Prostate gland (tissue), 2 donors: Measurements from ENCODE around the gene LNPEP. TPM values are rescaled to one million over a fixed set of nuclear protein-coding genes. Genes with fewer than 3 reads are reported as not detected.

ENCODE experiments used
- DNase-seq: peaks from one replicate; pipeline ENCODE4 v3.0.0-alpha.2; 2019; ENCODE audit warnings: low spot score
- H3K27ac ChIP-seq, 2 donors: fragments of 200-600 bp; sonication (generic); 2 replicates each; pipeline ENCODE4 v1.5.1; 2017 to 2019
- H3K27me3 ChIP-seq: fragments of 200-600 bp; sonication (generic); replicated peaks from 2 replicates; pipeline ENCODE4 v1.5.1; 2019; ENCODE audit not compliant: insufficient read depth
- H3K36me3 ChIP-seq, 2 donors: fragments of 200-600 bp; sonication (generic); 1 replicate in 1 of 2; 2 replicates in 1 of 2; pipeline versions ENCODE4 v1.5.1 to v1.8.1; 2017 to 2019
- H3K4me1 ChIP-seq: fragments of 200-600 bp; sonication (generic); replicated peaks from 2 replicates; pipeline ENCODE4 v1.5.1; 2019
- H3K4me3 ChIP-seq, 2 donors: fragments of 200-600 bp; sonication (generic); 2 replicates each; pipeline ENCODE4 v1.5.1; 2017 to 2019
- H3K9me3 ChIP-seq: fragments of 200-600 bp; sonication (generic); 2 replicates; pipeline ENCODE4 v1.5.1; 2017
- POLR2A ChIP-seq: fragments of 450-650 bp; IDR thresholded peaks from one replicate; pipeline ENCODE4 v1.6.1; 2016; ENCODE audit warnings: antibody characterized with exemption, mild to moderate bottlenecking
- POLR2AphosphoS5 ChIP-seq: sonication (generic); formaldehyde crosslinking; IDR thresholded peaks from one replicate; pipeline ENCODE4 v1.6.1; 2017; ENCODE audit warnings: antibody characterized with exemption
- WGBS: methylation state at CpG from one replicate; pipeline ENCODE4 v1.1.5; 2018; 5-methylcytosine and 5-hydroxymethylcytosine counted together
- intact Hi-C: fragments of 100-400 bp; cut with DNase I; formaldehyde crosslinking; loops from one replicate; pipeline ENCODE4 v1.14.2; 2022
- total RNA-seq, 2 donors: library from RNA; depleted of rRNA; stranded (reverse); fragments of >200 nt; gene quantifications; one replicate each; pipeline ENCODE4 v1.1.0, GENCODE V29; 2016
- TF ChIP-seq, protein P1 (sequence below), 4 experiments: fragments of 200-600 bp in 2 of 4; fragments of 450-650 bp in 2 of 4; sonication (generic) in 2 of 4; IDR thresholded peaks; 1 replicate in 3 of 4; 2 replicates in 1 of 4; pipeline ENCODE4 v1.5.1; 2016 to 2019; ENCODE audit warnings: antibody characterized with exemption in 4 of 4, mild to moderate bottlenecking in 2 of 4, moderate library complexity in 2 of 4

Gene LNPEP
- total RNA-seq, 2 donors from 2014 or later: 38.5 to 43.9 TPM

DNA sequence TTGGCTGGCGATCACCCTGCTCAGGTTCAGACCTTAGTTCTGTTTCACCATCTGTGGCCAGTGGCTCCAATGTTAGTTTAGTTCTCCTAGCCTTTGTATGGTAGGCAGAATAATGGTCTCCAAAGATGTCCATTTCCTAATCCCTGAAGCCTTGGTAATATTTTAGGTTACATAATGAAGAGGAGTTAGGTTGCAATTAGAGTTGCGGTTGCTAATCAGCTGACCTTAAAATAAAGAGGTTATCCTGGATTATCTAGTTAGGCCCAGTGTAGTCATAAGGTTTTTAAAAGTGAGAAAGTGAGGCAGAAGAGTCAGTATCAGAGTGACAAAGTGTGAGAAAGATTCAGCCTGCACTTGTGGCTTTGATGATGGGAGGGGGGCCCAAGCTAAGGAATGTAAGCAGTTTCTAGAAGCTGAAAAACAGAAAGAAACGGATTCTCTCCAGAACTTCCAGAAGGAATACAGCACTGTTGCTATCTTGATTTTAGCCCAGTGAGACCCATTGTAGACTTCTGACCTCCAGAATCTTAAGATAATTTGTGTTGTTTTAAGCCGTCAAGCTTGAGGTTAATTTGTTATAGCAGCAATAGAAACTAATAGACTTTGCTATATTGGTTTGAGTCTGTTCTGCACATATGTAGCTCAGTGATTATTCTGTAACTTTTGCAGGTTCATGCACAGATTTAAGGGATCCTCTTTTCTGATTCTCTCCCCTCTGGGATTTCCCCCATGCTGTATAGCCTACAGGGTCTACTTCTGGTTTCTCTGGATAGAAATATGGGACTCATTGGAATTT lies 21.6 kb downstream of the LNPEP start:
- Histone ChIP-seq H3K36me3 (no peaks in the 10 kb centered on the region), H3K4me3 (no peak overlapping the region), H3K27ac (no peak overlapping the region), H3K4me1 (peaks cover 5% of the 10 kb centered on the region), H3K27me3 (no peaks in the 10 kb centered on the region), H3K9me3 (no peaks in the 10 kb centered on the region)
- intact Hi-C loops: no loop called here
- TF ChIP-seq, protein P1, sequence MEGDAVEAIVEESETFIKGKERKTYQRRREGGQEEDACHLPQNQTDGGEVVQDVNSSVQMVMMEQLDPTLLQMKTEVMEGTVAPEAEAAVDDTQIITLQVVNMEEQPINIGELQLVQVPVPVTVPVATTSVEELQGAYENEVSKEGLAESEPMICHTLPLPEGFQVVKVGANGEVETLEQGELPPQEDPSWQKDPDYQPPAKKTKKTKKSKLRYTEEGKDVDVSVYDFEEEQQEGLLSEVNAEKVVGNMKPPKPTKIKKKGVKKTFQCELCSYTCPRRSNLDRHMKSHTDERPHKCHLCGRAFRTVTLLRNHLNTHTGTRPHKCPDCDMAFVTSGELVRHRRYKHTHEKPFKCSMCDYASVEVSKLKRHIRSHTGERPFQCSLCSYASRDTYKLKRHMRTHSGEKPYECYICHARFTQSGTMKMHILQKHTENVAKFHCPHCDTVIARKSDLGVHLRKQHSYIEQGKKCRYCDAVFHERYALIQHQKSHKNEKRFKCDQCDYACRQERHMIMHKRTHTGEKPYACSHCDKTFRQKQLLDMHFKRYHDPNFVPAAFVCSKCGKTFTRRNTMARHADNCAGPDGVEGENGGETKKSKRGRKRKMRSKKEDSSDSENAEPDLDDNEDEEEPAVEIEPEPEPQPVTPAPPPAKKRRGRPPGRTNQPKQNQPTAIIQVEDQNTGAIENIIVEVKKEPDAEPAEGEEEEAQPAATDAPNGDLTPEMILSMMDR (IDR thresholded peaks at IDR 0.05): no peak
- no peak for TF ChIP-seq POLR2A
- TF ChIP-seq POLR2AphosphoS5: no peak
- WGBS: 87% methylated on average over 4 of the region's 4 CpGs
- no peak for DNase-seq

DNA sequence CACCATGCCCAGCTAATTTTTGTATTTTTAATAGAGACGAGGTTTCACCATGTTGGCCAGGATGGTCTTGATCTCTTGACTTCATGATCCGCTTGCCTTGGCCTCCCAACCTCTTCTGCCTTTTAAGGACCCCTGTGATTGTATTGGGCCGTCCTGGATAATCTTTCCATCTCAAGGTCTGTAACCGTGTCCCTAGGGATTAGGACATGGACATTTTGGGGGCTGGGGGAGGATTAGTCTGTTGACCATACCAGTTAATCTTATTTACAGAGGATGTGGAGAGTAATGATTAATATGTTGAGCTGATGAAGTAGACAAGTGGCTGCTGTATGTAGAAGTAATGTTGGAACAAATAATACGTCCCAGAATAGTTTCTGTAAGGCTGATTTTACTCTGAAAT lies 23.1 kb downstream of the LNPEP start:
- 91% methylated on average over 5 of the region's 5 CpGs for WGBS
- no peak overlapping the region for H3K27ac ChIP-seq
- no peak for DNase-seq

DNA sequence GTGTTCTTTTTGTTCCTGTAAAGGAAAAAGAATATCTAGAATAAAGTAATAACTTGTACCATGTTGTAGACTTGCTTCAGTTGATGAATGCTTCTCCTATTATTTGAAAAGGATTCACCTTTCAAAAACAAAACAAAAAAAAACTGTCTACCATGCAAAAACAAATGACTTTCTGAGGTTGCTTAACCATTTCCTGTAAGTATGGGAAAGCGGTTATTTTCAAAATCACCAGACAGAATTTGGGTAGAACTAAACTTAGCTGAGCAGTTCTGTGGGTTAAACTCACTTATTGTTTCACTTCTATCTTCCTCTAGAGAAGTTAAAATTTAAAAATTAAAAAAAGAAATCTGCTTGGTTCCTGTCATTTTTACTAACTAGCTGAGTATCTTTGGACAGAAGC lies 25.2 kb downstream of the LNPEP start:
- 86% methylated on average over 1 of the region's 1 CpG for WGBS
- DNase-seq: no peak
- H3K36me3 ChIP-seq: no peaks in the 10 kb centered on the region
- TF ChIP-seq, protein P1 (IDR thresholded peaks at IDR 0.05): no peak
- TF ChIP-seq POLR2AphosphoS5 (no peak), POLR2A (no peak)
- no peak overlapping the region for H3K4me3 ChIP-seq
- intact Hi-C loops: no loop called here
- H3K4me1 ChIP-seq: no peaks in the 10 kb centered on the region
- no peak overlapping the region for H3K27ac ChIP-seq
- no peaks in the 10 kb centered on the region for H3K9me3 ChIP-seq
- H3K27me3 ChIP-seq: no peaks in the 10 kb centered on the region

More for the DNA sequence above, 23.1 kb downstream of the LNPEP start:
- TF ChIP-seq, protein P1 (IDR thresholded peaks at IDR 0.05): no peak
- no peak for TF ChIP-seq POLR2A
- TF ChIP-seq POLR2AphosphoS5: no peak
- intact Hi-C loops: no loop called here
- no peaks in the 10 kb centered on the region for H3K4me1 ChIP-seq
- no peaks in the 10 kb centered on the region for H3K36me3 ChIP-seq
- H3K9me3 ChIP-seq: no peaks in the 10 kb centered on the region
- H3K4me3 ChIP-seq: no peak overlapping the region
- no peaks in the 10 kb centered on the region for H3K27me3 ChIP-seq

DNA sequence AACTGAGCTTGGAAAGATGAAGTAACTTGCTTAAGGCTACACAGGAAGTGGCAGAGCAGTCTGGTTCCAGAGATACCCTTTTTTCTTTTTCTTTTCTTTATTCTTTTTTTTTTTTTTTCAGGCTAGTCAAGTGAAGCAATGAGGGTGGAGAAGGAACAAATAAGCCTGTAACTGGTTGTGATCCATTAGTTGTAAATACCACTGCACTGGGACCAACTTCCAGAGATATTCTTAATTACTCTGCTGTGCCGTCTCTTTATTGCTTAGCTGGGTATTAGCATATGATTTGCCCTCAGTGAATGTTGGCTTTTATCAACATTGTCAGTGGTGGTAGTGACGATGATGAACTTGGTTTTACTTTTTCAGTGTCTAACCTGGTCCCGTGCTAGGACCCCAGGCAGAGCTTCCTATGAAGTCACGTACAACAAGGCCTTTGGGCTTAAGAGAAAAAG lies 26.7 kb downstream of the LNPEP start:
- 76% methylated on average over 4 of the region's 4 CpGs for WGBS
- Histone ChIP-seq H3K36me3 (no peaks in the 10 kb centered on the region), H3K27me3 (no peaks in the 10 kb centered on the region), H3K9me3 (no peaks in the 10 kb centered on the region), H3K27ac (no peak overlapping the region), H3K4me3 (no peak overlapping the region), H3K4me1 (no peaks in the 10 kb centered on the region)
- intact Hi-C loops: no loop called here
- TF ChIP-seq POLR2AphosphoS5: no peak
- TF ChIP-seq, protein P1 (IDR thresholded peaks at IDR 0.05): no peak
- TF ChIP-seq POLR2A: no peak
- DNase-seq: no peak

DNA sequence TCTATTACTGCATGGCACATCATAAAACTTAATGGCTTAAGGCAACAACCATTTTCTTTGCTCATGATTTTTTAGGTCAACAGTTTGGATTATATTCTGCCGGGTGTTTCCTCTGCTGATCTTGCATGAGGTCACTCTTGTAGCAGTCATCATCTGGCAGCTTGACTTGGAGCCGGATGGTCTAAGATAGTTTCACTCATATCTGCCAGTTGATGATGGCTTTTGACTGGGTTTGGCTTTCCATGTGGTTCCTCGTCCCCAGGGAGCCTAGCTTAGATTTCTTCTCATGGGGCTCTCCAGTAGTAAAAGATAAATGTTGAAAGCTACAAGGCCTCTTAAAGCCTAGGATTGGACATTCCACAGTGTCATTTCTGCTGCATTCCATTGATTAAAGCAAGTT lies 27.4 kb downstream of the LNPEP start:
- no peak for DNase-seq
- no peaks in the 10 kb centered on the region for H3K27me3 ChIP-seq
- WGBS: 36% methylated on average over 3 of the region's 3 CpGs
- no peaks in the 10 kb centered on the region for H3K36me3 ChIP-seq
- no peak overlapping the region for H3K4me3 ChIP-seq
- H3K27ac ChIP-seq: no peak overlapping the region
- H3K9me3 ChIP-seq: no peaks in the 10 kb centered on the region
- no peaks in the 10 kb centered on the region for H3K4me1 ChIP-seq
- intact Hi-C loops: no loop called here
- TF ChIP-seq POLR2AphosphoS5: no peak
- TF ChIP-seq, protein P1 (IDR thresholded peaks at IDR 0.05): no peak
